ENCODE results near the gene DELE1. TPM values are rescaled to one million over a fixed set of nuclear protein-coding genes. Genes with fewer than 3 reads are reported as not detected.

The DELE1 gene, protein sequence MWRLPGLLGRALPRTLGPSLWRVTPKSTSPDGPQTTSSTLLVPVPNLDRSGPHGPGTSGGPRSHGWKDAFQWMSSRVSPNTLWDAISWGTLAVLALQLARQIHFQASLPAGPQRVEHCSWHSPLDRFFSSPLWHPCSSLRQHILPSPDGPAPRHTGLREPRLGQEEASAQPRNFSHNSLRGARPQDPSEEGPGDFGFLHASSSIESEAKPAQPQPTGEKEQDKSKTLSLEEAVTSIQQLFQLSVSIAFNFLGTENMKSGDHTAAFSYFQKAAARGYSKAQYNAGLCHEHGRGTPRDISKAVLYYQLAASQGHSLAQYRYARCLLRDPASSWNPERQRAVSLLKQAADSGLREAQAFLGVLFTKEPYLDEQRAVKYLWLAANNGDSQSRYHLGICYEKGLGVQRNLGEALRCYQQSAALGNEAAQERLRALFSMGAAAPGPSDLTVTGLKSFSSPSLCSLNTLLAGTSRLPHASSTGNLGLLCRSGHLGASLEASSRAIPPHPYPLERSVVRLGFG
- total RNA-seq = 67.0 and 105 TPM in 2 replicates
- 121 and 139 TPM in 2 replicates for polyA plus RNA-seq
- polyA plus RNA-seq (2011; cell fraction: cytosol; rRNA removed) = 80.8 and 91.2 TPM in 2 replicates
- 291 and 301 TPM in 2 replicates for polyA plus RNA-seq (2011; cell fraction: nucleus; rRNA removed)
- 60.1 and 60.8 TPM in 2 replicates for polyA plus RNA-seq (2012)
- 96.7 and 110 TPM in 2 replicates for polyA minus RNA-seq
- 29.9 TPM for polyA minus RNA-seq (2011; cell fraction: cytosol; rRNA and poly(A)+ RNA removed)
- 83.3 and 102 TPM in 2 replicates for polyA minus RNA-seq (2011; cell fraction: nucleus; rRNA and poly(A)+ RNA removed)
- percentile 86 among the genes with signal in this experiment for Bru-seq, nascent RNA
- BruChase-seq, experiment 1, labeled RNA remaining after a 6-hour chase = percentile 81 among the genes with signal in this experiment
- percentile 93 among the genes with signal in this experiment for BruChase-seq, experiment 2, labeled RNA remaining after a 2-hour chase
- long read RNA-seq, full-length matches to known transcripts = 26 of 130 reads
- long read RNA-seq, partial matches to known transcripts = 32 of 130 reads
- long read RNA-seq, other reads (novel, unspliced or antisense) = 72 of 130 reads

DNA sequence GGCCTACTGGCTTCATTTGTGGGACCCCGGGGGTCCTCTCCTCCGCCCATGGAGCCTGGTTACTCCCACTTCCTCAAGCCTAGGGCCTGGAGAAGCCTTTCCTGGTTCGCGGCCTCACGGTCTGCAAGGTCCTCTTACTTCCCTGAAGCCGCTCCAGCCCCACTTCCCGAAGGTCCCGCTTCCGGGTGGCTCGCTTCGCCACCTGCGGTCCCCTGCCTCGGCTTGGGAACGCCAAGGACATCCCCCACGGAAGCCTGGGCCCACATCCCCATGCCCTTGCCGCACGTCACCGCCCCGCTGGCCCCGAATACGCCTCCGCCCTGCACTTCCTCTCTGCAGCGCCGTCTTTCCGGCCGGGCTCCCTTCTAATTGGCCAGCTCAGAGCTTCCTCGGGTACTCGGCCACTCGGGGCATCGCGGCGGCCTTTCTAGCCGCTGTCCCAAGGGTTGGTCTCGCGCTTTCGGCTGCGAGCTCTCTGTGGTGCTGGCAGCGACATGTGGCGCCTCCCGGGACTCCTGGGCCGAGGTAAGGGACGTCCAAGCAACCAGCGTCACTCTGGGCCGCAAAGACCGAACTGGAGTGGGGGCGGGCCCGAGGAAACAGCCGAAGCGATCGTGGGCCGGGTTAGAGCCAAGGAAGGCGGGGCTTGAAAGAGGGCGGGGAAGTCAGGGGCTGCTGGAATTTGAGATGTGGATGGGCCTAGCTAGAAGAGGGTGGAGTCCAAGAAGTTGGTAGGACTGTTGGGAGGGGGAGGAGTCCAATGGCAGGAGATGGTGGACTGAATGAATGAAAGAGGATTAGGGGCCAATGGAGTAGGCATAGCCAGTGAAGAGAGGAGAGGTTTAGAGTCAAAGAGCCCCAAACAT lies at the start of gene DELE1:
Gene DELE1 (plus strand): TSS at position 424 of the 866 bp plus-strand sequence. CDS start 71 bp downstream, at position 495.
- Histone ChIP-seq H3K4me2 (ENCODE audit: insufficient read depth, low read length) (peak within 1 kb of the TSS; percentile 77), H2AFZ (ENCODE audit: low read depth, low read length) (peak within 1 kb of the TSS; percentile 53), H3K9ac (replicated peaks; ENCODE audit: extremely low read depth, insufficient read depth, low read length) (peak within 1 kb of the TSS; percentile 82), H3K4me1 (ENCODE audit: control insufficient read depth, extremely low read depth, insufficient read depth, low read length) (peaks cover 15% of the 10 kb centered on the region), H3K27me3 (ENCODE audit: control insufficient read depth in 2 of 2, insufficient read depth in 2 of 2, low read length in 2 of 2) (no peaks in the 10 kb centered on the region), H3K9me1 (replicated peaks; ENCODE audit: control insufficient read depth, extremely low read depth, insufficient read depth, low read length) (no peaks in the 10 kb centered on the region), H3K36me3 (ENCODE audit: control insufficient read depth in 2 of 2, extremely low read depth in 1 of 2, insufficient read depth in 2 of 2, low read length in 2 of 2) (peaks cover 3 to 13% of the 10 kb centered on the region in 2 experiments), H3K4me3 (replicated peaks in 1 of 3; ENCODE audit: insufficient read depth in 1 of 3, low read depth in 1 of 3, low read length in 3 of 3) (peak within 1 kb of the TSS; percentile 28 to 63 (median 47)), H3K9me3 (replicated peaks; ENCODE audit: control insufficient read depth, insufficient read depth, low read length) (no peaks in the 10 kb centered on the region), H3K27ac (ENCODE audit: insufficient read depth, low read depth, low read length) (peak within 1 kb of the TSS; percentile 84), H3K79me2 (ENCODE audit: control insufficient read depth, insufficient read depth, low read length) (peaks cover 11% of the 10 kb centered on the region), H4K20me1 (replicated peaks; ENCODE audit: control insufficient read depth, extremely low read depth, insufficient read depth, low read length) (no peaks in the 10 kb centered on the region)
- FAIRE-seq = peak; percentile 94
- CTCF ChIA-PET = interaction anchor here (0.6 to 3.0 kb wide), 10 partner anchors 9 to 247 kb away, joined by 3 to 19 read pairs (median 6); partner anchors contain the start of genes PCDH1 and PCDH12
- TF ChIP-seq, protein P1, sequence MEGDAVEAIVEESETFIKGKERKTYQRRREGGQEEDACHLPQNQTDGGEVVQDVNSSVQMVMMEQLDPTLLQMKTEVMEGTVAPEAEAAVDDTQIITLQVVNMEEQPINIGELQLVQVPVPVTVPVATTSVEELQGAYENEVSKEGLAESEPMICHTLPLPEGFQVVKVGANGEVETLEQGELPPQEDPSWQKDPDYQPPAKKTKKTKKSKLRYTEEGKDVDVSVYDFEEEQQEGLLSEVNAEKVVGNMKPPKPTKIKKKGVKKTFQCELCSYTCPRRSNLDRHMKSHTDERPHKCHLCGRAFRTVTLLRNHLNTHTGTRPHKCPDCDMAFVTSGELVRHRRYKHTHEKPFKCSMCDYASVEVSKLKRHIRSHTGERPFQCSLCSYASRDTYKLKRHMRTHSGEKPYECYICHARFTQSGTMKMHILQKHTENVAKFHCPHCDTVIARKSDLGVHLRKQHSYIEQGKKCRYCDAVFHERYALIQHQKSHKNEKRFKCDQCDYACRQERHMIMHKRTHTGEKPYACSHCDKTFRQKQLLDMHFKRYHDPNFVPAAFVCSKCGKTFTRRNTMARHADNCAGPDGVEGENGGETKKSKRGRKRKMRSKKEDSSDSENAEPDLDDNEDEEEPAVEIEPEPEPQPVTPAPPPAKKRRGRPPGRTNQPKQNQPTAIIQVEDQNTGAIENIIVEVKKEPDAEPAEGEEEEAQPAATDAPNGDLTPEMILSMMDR (IDR thresholded peaks at IDR 0.05; ENCODE audit: extremely low read depth in 1 of 2, insufficient read depth in 1 of 2, low read depth in 1 of 2, low read length in 2 of 2) = no peak
- peak; percentile 76 for TF ChIP-seq POLR2A (IDR thresholded peaks at IDR 0.05; ENCODE audit: low read depth, low read length)
- no peak for TF ChIP-seq JUN (IDR thresholded peaks at IDR 0.05; ENCODE audit: borderline replicate concordance, insufficient read depth, insufficient read length, low read depth)
- peak; percentile 84 for TF ChIP-seq POLR2AphosphoS5 (IDR thresholded peaks at IDR 0.05; ENCODE audit: insufficient read depth, low read depth, low read length)
- TF ChIP-seq GATA2 (IDR thresholded peaks at IDR 0.05; ENCODE audit: insufficient read depth, insufficient read length, low read depth, low read length) = no peak
- DNase-seq (ENCODE audit: low read depth, low spot score) = peak; percentile 95
- POLR2A ChIA-PET = interaction anchor here (0.9 to 1.9 kb wide), 4 partner anchors 18 to 45 kb away, joined by 3 to 9 read pairs (median 5); partner anchors contain the start of gene RNF14
- intact Hi-C loops (cut with micrococcal nuclease) = loop anchor here (1.0 to 2.0 kb wide), 3 partner anchors 17 to 75 kb away; partner anchors contain the start of gene PCDH12
- BruUV-seq (replicated peaks) = TSS peak; percentile 75
- dilution Hi-C loops (cut with MboI; ENCODE audit: extremely low pct_ligation_motif_present, low sequenced_read_pairs) = no loop called here

All from endothelial cell of umbilical vein (primary cell).